A549 (cell line): ENCODE measurements around the gene TSPAN5. TPM values are rescaled to one million over a fixed set of nuclear protein-coding genes. Genes with fewer than 3 reads are reported as not detected.

Experiments
- ATAC-seq, 2 experiments: fragments of 200-7000 bp in 1 of 2; fragments of >200 bp in 1 of 2; cut with Nextera tagmentation in 1 of 2; cut with Tn5 transposase in 1 of 2; 3 replicates each; pipeline versions ENCODE4 v1.8.0 to v1.9.1; 2018 to 2020; ENCODE audit warnings: mild to moderate bottlenecking in 1 of 2, moderate library complexity in 1 of 2
- CTCF ChIA-PET: fragments of 300-600 bp; sonication (Branson Sonifier 250); formaldehyde crosslinking; extraction: SDS; loops from one replicate; lab custom pipeline; 2021; ENCODE audit warnings: antibody characterized with exemption, inconsistent platforms; lab: Yijun Ruan, JAX
- POLR2A ChIA-PET: fragments of 350-600 bp; formaldehyde crosslinking; extraction: SDS; loops from one replicate; lab custom pipeline; 2021; ENCODE audit warnings: antibody characterized with exemption, inconsistent platforms; lab: Yijun Ruan, JAX
- DNase-seq, 2 experiments: peaks; one replicate each; pipeline versions ENCODE4 v3.0.0 to v3.0.0-alpha.2; 2011 to 2016; ENCODE audit warnings: low read depth in 1 of 2, low spot score in 1 of 2
- FAIRE-seq: peaks from 2 replicates; lab custom pipeline; 2011; peaks lifted over from hg19 to GRCh38; lab: Jason Lieb, UNC
- H3K27ac ChIP-seq, 2 experiments: fragments of >200 bp; sonication (Bioruptor Twin); formaldehyde crosslinking; 3 replicates each; pipeline ENCODE4 v1.5.1; 2016 to 2017
- H3K4me1 ChIP-seq: fragments of >200 bp; sonication (Bioruptor Twin); formaldehyde crosslinking; 3 replicates; pipeline ENCODE4 v1.6.1; 2016
- H3K4me2 ChIP-seq: fragments of >200 bp; sonication (Bioruptor Twin); formaldehyde crosslinking; 3 replicates; pipeline ENCODE4 v1.6.1; 2016
- H3K4me3 ChIP-seq: fragments of >200 bp; sonication (Bioruptor Twin); formaldehyde crosslinking; 3 replicates; pipeline ENCODE4 v1.5.1; 2016
- H3K9me3 ChIP-seq: fragments of >200 bp; sonication (Bioruptor Twin); formaldehyde crosslinking; 3 replicates; pipeline ENCODE4 v1.6.1; 2016
- CHD2 ChIP-seq: fragments of 150-350 bp; IDR thresholded peaks from 2 replicates; pipeline ENCODE4 v1.6.1; 2014; ENCODE audit warnings: low read length; ENCODE audit not compliant: partially characterized antibody
- CHD4 ChIP-seq: fragments of 200-600 bp; sonication (generic); IDR thresholded peaks from 2 replicates; pipeline ENCODE4 v1.6.1; 2016; ENCODE audit warnings: antibody characterized with exemption, mild to moderate bottlenecking, borderline replicate concordance
- EHF ChIP-seq: fragments of 250-450 bp; sonication (Bioruptor Pico); IDR thresholded peaks from 2 replicates; pipeline ENCODE4 v1.5.0; 2020; ENCODE audit warnings: mild to moderate bottlenecking
- ESRRA ChIP-seq: fragments of 150-350 bp; IDR thresholded peaks from 2 replicates; pipeline ENCODE4 v1.6.1; 2014; ENCODE audit warnings: mild to moderate bottlenecking, low read length, borderline replicate concordance
- FOXS1 ChIP-seq: fragments of 250-450 bp; sonication (Bioruptor Pico); IDR thresholded peaks from 2 replicates; pipeline ENCODE4 v1.5.0; 2020; ENCODE audit warnings: mild to moderate bottlenecking, moderate library complexity
- HOXA7 ChIP-seq: fragments of 250-450 bp; sonication (Bioruptor Pico); IDR thresholded peaks from 2 replicates; pipeline ENCODE4 v1.5.0; 2020; ENCODE audit warnings: mild to moderate bottlenecking, moderate library complexity
- HOXB13 ChIP-seq: fragments of 250-450 bp; sonication (Bioruptor Pico); IDR thresholded peaks from 2 replicates; pipeline ENCODE4 v1.5.0; 2020; ENCODE audit warnings: low read depth, mild to moderate bottlenecking, moderate library complexity
- JUN ChIP-seq, 2 experiments: fragments of >200 bp; sonication (Bioruptor Twin); formaldehyde crosslinking; IDR thresholded peaks; 2 replicates in 1 of 2; 3 replicates in 1 of 2; pipeline ENCODE4 v1.6.1; 2016 to 2017
- KDM5A ChIP-seq: fragments of 200-600 bp; sonication (generic); IDR thresholded peaks from 2 replicates; pipeline ENCODE4 v1.6.1; 2016; ENCODE audit warnings: antibody characterized with exemption, mild to moderate bottlenecking
- MAX ChIP-seq: IDR thresholded peaks from 2 replicates; pipeline ENCODE4 v1.6.1; 2012
- MYC ChIP-seq: IDR thresholded peaks from 2 replicates; pipeline ENCODE4 v1.6.1; 2012; ENCODE audit warnings: mild to moderate bottlenecking, inconsistent platforms, low read length, improper control_type of control experiment, borderline replicate concordance
- NFE2L2 ChIP-seq: fragments of 150-350 bp; conservative IDR thresholded peaks from 2 replicates; pipeline ENCODE4 v1.6.1; 2014; ENCODE audit warnings: low read length
- PHF8 ChIP-seq: fragments of 200-600 bp; sonication (generic); IDR thresholded peaks from 2 replicates; pipeline ENCODE4 v1.6.1; 2016; ENCODE audit warnings: low read depth, mild to moderate bottlenecking, antibody characterized with exemption, moderate library complexity, borderline replicate concordance
- POLR2A ChIP-seq: IDR thresholded peaks from 2 replicates; pipeline ENCODE4 v1.6.1; 2012; ENCODE audit warnings: mild to moderate bottlenecking, low read length
- POLR2AphosphoS2 ChIP-seq: conservative IDR thresholded peaks from 2 replicates; pipeline ENCODE4 v1.6.1; 2012; ENCODE audit warnings: low read length, improper control_type of control experiment, inconsistent platforms
- RAD21 ChIP-seq, 2 experiments: fragments of >200 bp in 1 of 2; sonication (Bioruptor Twin) in 1 of 2; formaldehyde crosslinking in 1 of 2; IDR thresholded peaks in 1 of 2; conservative IDR thresholded peaks in 1 of 2; 2 replicates in 1 of 2; 3 replicates in 1 of 2; pipeline ENCODE4 v1.6.1; 2012 to 2018; ENCODE audit warnings: inconsistent platforms in 1 of 2
- REST ChIP-seq: fragments of 200-600 bp; sonication (generic); IDR thresholded peaks from 2 replicates; pipeline ENCODE4 v1.6.1; 2016; ENCODE audit warnings: antibody characterized with exemption, mild to moderate bottlenecking, moderate library complexity
- SMC3 ChIP-seq: fragments of >200 bp; sonication (Bioruptor Twin); formaldehyde crosslinking; IDR thresholded peaks from 3 replicates; pipeline ENCODE4 v1.6.1; 2018; ENCODE audit warnings: inconsistent platforms
- SREBF2 ChIP-seq: fragments of 450-650 bp; IDR thresholded peaks from 2 replicates; pipeline ENCODE4 v1.6.1; 2014; ENCODE audit warnings: mild to moderate bottlenecking, moderate library complexity
- TFCP2L1 ChIP-seq: fragments of 250-450 bp; sonication (Bioruptor Pico); IDR thresholded peaks from 2 replicates; pipeline ENCODE4 v1.5.0; 2021; ENCODE audit warnings: mild to moderate bottlenecking
- ZC3H11A ChIP-seq: fragments of 450-650 bp; IDR thresholded peaks from 2 replicates; pipeline ENCODE4 v1.6.1; 2014; ENCODE audit warnings: antibody characterized with exemption, mild to moderate bottlenecking
- WGBS: methylation state at CpG from one replicate; pipeline ENCODE4 v1.1.6; 2017; ENCODE audit errors: missing lambda C conversion rate; 5-methylcytosine and 5-hydroxymethylcytosine counted together
- polyA minus RNA-seq: library from RNA; depleted of rRNA, polyadenylated mRNA; stranded (reverse); fragments of >200 nt; gene quantifications from 2 replicates; pipeline ENCODE4 v1.2.3, GENCODE V29; 2011; rRNA and poly(A)+ RNA removed
- polyA plus RNA-seq, 4 experiments: library from polyadenylated mRNA; depleted of rRNA in 3 of 4; stranded (reverse); fragments of >200 nt; fragmentation: RNase III in 1 of 4; extraction: RNeasy Plus Mini Kit Qiagen cat#74134 plus additional on column Dnase treatment in 1 of 4; gene quantifications; 2 replicates in 3 of 4; 3 replicates in 1 of 4; pipeline ENCODE4 v1.2.3, GENCODE V29; 2011 to 2017
- TF ChIP-seq, protein P1 (sequence below): IDR thresholded peaks from 2 replicates; pipeline ENCODE4 v1.6.1; 2012; ENCODE audit warnings: low read depth, borderline replicate concordance
- TF ChIP-seq, protein P2 (sequence below): fragments of 250-450 bp; sonication (Bioruptor Pico); IDR thresholded peaks from 2 replicates; pipeline ENCODE4 v1.5.0; 2020; ENCODE audit warnings: low read depth, mild to moderate bottlenecking, moderate library complexity
- TF ChIP-seq, protein P3 (sequence below): fragments of 150-350 bp; IDR thresholded peaks from 2 replicates; pipeline ENCODE4 v1.6.1; 2014; ENCODE audit warnings: low read depth, mild to moderate bottlenecking, low read length
- TF ChIP-seq, protein P4 (sequence below): fragments of >200 bp; sonication (Bioruptor Twin); formaldehyde crosslinking; IDR thresholded peaks from 2 replicates; pipeline ENCODE4 v1.6.1; 2016

TSPAN5 gene
- polyA plus RNA-seq (2011; rRNA removed): 10.6 and 12.4 TPM in 2 replicates
- 2.8 and 3.6 TPM in 2 replicates for polyA plus RNA-seq (2012; cell fraction: cytosol; rRNA removed)
- polyA plus RNA-seq (2012; cell fraction: nucleus; rRNA removed): 2.8 and 3.3 TPM in 2 replicates
- polyA plus RNA-seq (2017; fragmentation: RNase III; extraction: RNeasy Plus Mini Kit Qiagen cat#74134 plus additional on column Dnase treatment): 7.4 to 9.5 TPM (median 9.0 TPM) in 3 replicates
- polyA minus RNA-seq: 7.4 and 7.5 TPM in 2 replicates

GRCh38 chr4:98658287-98659105 is at the start of gene TSPAN5:
TSPAN5 (minus strand) TSS chr4:98658611.
- ATAC-seq (peak; percentile 87 to 90), DNase-seq (peak; percentile 52 to 73)
- 0% methylated on average over 1 of the region's 113 CpGs for WGBS
- H3K9me3 ChIP-seq: no peaks in the 10 kb centered on the region
- TF ChIP-seq SMC3 (peak; percentile 5; the same call in 1 of the 3 replicates), EHF (no peak), MAX (peak; percentile 16; the same call in 1 of the 2 replicates), JUN (IDR thresholded peaks at IDR 0.05) (peak in 1 of 2 experiments; percentile 29; a peak in 1 of 5 replicates), KDM5A (no peak), POLR2A (peak; percentile 18), HOXA7 (CRISPR knock-in tag) (no peak), POLR2AphosphoS2 (no peak)
- TF ChIP-seq, protein P1, sequence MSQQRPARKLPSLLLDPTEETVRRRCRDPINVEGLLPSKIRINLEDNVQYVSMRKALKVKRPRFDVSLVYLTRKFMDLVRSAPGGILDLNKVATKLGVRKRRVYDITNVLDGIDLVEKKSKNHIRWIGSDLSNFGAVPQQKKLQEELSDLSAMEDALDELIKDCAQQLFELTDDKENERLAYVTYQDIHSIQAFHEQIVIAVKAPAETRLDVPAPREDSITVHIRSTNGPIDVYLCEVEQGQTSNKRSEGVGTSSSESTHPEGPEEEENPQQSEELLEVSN: peak; percentile 57; the same call in 1 of the 2 replicates
- TF ChIP-seq, all 56 proteins: peak for 5
- CTCF ChIA-PET: interaction anchor here (0.7 to 3.4 kb wide), 6 partner anchors 13 to 507 kb away, joined by 3 to 20 read pairs (median 4); no protein-coding TSS in a partner anchor
- peak within 1 kb of the TSS; percentile 78 to 93 for H3K27ac ChIP-seq
- H3K4me2 ChIP-seq: peak within 1 kb of the TSS; percentile 96
- H3K4me3 ChIP-seq: peak within 1 kb of the TSS; percentile 62
- peaks cover 54% of the 10 kb centered on the region for H3K4me1 ChIP-seq
- POLR2A ChIA-PET: interaction anchor here (0.6 to 2.2 kb wide), 4 partner anchors 13 to 398 kb away, joined by 3 to 6 read pairs (median 3); partner anchors contain the start of gene RAP1GDS1
- no peak for FAIRE-seq

DNA sequence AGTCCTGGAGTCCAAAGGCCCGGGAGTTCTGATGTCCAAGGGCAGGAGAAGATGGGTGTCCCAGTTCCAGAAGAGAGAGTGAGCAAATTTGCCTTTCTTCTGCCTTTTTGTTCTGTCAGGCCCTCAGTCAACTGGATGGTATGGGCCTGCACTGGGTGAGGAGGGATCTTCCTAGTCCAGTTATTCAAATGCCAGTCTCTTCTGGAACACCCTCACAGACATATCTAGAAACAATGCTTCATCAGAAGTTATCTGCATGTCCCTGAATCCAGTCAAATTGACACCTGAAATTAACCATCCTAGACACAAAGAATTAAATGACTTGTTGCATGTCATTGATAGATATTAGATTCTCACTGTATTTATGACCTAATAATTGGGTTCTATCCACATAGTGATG is 48.5 kb upstream of the TSPAN5 start:
- WGBS: 18% methylated on average over 1 of the region's 1 CpG
- TF ChIP-seq POLR2AphosphoS2: no peak
- no peak for TF ChIP-seq PHF8
- no peak for TF ChIP-seq HOXB13 (CRISPR knock-in tag)
- TF ChIP-seq, protein P2, sequence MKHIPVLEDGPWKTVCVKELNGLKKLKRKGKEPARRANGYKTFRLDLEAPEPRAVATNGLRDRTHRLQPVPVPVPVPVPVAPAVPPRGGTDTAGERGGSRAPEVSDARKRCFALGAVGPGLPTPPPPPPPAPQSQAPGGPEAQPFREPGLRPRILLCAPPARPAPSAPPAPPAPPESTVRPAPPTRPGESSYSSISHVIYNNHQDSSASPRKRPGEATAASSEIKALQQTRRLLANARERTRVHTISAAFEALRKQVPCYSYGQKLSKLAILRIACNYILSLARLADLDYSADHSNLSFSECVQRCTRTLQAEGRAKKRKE (CRISPR knock-in tag): no peak
- no peak for TF ChIP-seq MYC
- TF ChIP-seq NFE2L2: no peak
- TF ChIP-seq FOXS1 (CRISPR knock-in tag): no peak
- TF ChIP-seq TFCP2L1 (CRISPR knock-in tag): no peak
- TF ChIP-seq SREBF2: no peak
- TF ChIP-seq, protein P3, sequence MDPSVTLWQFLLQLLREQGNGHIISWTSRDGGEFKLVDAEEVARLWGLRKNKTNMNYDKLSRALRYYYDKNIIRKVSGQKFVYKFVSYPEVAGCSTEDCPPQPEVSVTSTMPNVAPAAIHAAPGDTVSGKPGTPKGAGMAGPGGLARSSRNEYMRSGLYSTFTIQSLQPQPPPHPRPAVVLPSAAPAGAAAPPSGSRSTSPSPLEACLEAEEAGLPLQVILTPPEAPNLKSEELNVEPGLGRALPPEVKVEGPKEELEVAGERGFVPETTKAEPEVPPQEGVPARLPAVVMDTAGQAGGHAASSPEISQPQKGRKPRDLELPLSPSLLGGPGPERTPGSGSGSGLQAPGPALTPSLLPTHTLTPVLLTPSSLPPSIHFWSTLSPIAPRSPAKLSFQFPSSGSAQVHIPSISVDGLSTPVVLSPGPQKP: no peak
- no peak for FAIRE-seq

GRCh38 chr4:98706200-98706813 is 47.9 kb upstream of the TSPAN5 start:
- no peak overlapping the region for H3K27ac ChIP-seq
- no peak for ATAC-seq
- peaks cover 6% of the 10 kb centered on the region; the same call in 1 of the 3 replicates for H3K9me3 ChIP-seq
- no peak for FAIRE-seq
- H3K4me2 ChIP-seq: no peak overlapping the region
- no peak for DNase-seq
- H3K4me1 ChIP-seq: no peaks in the 10 kb centered on the region
- H3K4me3 ChIP-seq: no peak overlapping the region
- CTCF ChIA-PET: no interaction called here
- 55% methylated on average over 4 of the region's 4 CpGs for WGBS
- POLR2A ChIA-PET: no interaction called here
- no peak for TF ChIP-seq CHD4
- TF ChIP-seq ESRRA: no peak
- TF ChIP-seq EHF: no peak
- no peak for TF ChIP-seq REST
- TF ChIP-seq ZC3H11A: no peak
- TF ChIP-seq RAD21 (conservative IDR thresholded peaks at IDR 0.05 in 1 of 2, IDR thresholded peaks at IDR 0.05 in 1 of 2): no peak
- TF ChIP-seq, protein P4, sequence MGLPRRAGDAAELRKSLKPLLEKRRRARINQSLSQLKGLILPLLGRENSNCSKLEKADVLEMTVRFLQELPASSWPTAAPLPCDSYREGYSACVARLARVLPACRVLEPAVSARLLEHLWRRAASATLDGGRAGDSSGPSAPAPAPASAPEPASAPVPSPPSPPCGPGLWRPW: no peak
- TF ChIP-seq CHD2: no peak
- no peak for TF ChIP-seq SREBF2

More for the DNA sequence above, 48.5 kb upstream of the TSPAN5 start:
- peaks cover 6% of the 10 kb centered on the region; the same call in 1 of the 3 replicates for H3K9me3 ChIP-seq
- H3K27ac ChIP-seq: no peak overlapping the region
- CTCF ChIA-PET: no interaction called here
- no peak overlapping the region for H3K4me3 ChIP-seq
- ATAC-seq: no peak
- POLR2A ChIA-PET: no interaction called here
- no peak overlapping the region for H3K4me2 ChIP-seq
- H3K4me1 ChIP-seq: no peaks in the 10 kb centered on the region
- DNase-seq: no peak
